Muscle of leg (tissue), 11 donors: ENCODE data around the gene CTNND2. TPM values are rescaled to one million over a fixed set of nuclear protein-coding genes. Genes with fewer than 3 reads are reported as not detected.

Experiments used
- DNase-seq: peaks from one replicate; pipeline ENCODE4 v3.0.0; 2013
- H3K27ac ChIP-seq: one replicate; pipeline ENCODE4 v1.5.1; 2013; ENCODE audit warnings: mild to moderate bottlenecking, low read length, control low read depth
- H3K27me3 ChIP-seq: one replicate; pipeline ENCODE4 v1.6.1; 2013; ENCODE audit warnings: low read length; ENCODE audit not compliant: control insufficient read depth, insufficient read depth
- H3K36me3 ChIP-seq: one replicate; pipeline ENCODE4 v1.6.1; 2013; ENCODE audit warnings: low read length; ENCODE audit not compliant: control insufficient read depth, insufficient read depth
- H3K4me1 ChIP-seq: one replicate; pipeline ENCODE4 v1.6.1; 2013; ENCODE audit warnings: low read length; ENCODE audit not compliant: control insufficient read depth, insufficient read depth
- H3K4me3 ChIP-seq: one replicate; pipeline ENCODE4 v1.5.1; 2013; ENCODE audit warnings: low read length, control low read depth
- H3K9me3 ChIP-seq: replicated peaks from 2 replicates; pipeline ENCODE4 v1.6.1; 2013; ENCODE audit warnings: low read depth, low read length; ENCODE audit not compliant: control insufficient read depth
- WGBS: methylation state at CpG from one replicate; pipeline ENCODE4 v1.1.5; 2013; ENCODE audit warnings: missing lambda C conversion rate; ENCODE audit not compliant: insufficient coverage; 5-methylcytosine and 5-hydroxymethylcytosine counted together
- polyA plus RNA-seq, 8 donors: library from polyadenylated mRNA; unstranded; fragments of 120-200 nt; gene quantifications; one replicate each; pipeline versions ENCODE4 v1.2.1 to v1.2.3, GENCODE V29; 2013; ENCODE audit warnings: inconsistent platforms in 1 of 8, low replicate concordance in 1 of 8; ENCODE audit not compliant: insufficient read length in 8 of 8, insufficient read depth in 1 of 8
- total RNA-seq: library from RNA; stranded (reverse); fragments of 120-200 nt; gene quantifications from one replicate; pipeline ENCODE4 v1.2.4, GENCODE V29; 2013

The CTNND2 gene
- total and polyA plus RNA-seq, 9 donors: 0.48 to 1.0 (median 0.71) TPM

DNA sequence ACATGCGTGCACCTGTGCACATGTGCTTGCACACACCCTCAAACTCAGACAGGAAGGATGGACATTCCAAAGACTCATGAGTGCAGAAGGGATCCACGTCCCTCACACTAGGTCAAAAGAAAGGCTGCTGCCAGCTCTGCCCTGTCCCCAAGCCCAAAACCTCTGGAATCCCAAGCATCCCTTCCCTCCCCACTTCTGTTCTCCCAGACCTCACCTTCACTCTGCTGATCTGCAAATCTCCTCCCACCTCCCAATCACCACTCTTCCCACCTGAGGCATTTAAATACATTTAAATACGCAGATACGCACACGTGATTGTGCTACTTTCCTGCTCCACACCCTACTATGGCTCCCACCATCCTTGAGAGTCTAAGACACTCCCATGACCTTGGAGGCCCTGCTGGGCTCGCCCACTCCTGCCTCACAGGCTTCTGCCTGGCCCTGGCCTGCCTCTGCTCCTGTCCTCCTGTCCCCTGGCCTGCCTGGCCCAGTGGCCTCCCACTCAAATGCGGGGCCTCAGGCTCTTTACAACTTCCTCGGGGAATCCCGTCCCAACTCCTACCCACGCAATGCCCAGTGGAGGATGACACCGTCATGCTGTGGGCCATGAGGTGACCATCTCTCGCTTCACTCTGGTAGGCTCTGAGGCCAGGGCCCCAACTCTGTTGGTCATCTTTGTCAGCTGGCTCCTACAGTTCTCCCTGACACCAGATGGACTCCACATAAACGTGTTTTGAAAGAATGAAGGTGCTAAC, 664.8 kb downstream of the CTNND2 start:
- Histone ChIP-seq H3K4me1 (no peaks in the 10 kb centered on the region), H3K27me3 (no peaks in the 10 kb centered on the region), H3K4me3 (no peak overlapping the region), H3K9me3 (no peaks in the 10 kb centered on the region), H3K36me3 (no peaks in the 10 kb centered on the region), H3K27ac (no peak overlapping the region)
- no peak for DNase-seq
- 85% methylated on average over 12 of the region's 13 CpGs for WGBS

DNA sequence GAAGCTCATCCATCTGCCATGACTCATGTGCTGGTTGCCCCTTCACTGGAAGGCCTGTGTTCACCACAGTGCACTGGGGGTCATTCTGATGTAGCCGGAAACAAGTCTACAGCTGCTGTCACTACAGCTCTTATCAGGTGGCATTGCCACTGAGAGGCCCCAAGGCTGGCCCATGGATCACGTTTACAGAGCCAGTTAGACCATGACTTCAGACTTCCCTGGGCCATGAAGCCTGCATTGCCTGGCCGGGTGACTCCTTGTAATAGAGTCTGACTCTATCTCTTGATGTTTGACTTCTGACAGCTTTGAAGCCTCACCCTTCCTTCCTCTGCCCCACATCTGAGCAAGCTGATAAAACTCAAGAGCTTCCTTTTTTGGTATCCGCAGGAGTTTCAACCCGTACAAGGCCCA, 669.7 kb downstream of the CTNND2 start:
- DNase-seq: peak; percentile 29
- H3K27ac ChIP-seq: no peak overlapping the region
- H3K36me3 ChIP-seq: no peaks in the 10 kb centered on the region
- no peak overlapping the region for H3K4me3 ChIP-seq
- no peaks in the 10 kb centered on the region for H3K4me1 ChIP-seq
- 73% methylated on average over 5 of the region's 5 CpGs for WGBS
- no peaks in the 10 kb centered on the region for H3K27me3 ChIP-seq
- H3K9me3 ChIP-seq: no peaks in the 10 kb centered on the region

DNA sequence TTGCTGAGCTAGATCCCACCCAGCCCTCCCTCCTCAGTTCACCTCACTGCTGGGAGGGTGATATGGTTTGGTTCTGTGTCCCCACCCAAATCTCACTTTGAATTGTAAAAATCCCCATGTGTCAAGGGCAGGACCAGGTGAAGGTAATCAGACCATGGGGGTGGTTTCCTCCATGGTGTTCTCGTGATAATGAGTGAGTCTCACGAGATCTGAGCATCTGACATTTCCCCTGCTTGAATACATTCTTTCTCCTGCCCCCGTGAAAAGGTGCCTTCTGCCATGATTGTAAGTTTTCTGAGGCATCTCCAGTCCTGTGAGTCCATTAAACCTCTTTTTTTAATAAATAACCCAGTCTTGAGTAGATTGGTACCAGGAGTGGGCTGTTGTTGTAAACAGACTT, 673.4 kb downstream of the CTNND2 start:
- WGBS: 100% methylated on average over 1 of the region's 3 CpGs

DNA sequence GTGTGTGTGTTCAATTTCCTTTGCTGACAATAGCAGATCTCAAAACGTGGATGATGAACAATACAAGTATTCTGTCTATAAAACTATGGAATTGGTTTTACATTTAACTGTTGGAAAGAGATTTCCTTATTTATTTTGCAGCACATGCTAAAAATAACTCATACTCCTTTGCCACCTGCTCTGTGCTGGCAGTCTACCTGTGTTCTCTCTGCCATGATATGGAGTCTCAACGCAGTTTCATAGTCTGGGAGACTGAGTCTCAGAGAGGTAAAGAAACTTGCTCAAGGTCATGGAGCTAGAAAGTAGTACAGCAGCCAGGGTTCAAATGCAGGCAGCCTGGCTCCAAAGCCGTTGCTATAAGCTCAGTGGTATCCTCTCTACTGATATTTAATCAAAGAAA, 677.2 kb downstream of the CTNND2 start:
- H3K4me3 ChIP-seq: no peak overlapping the region
- no peak overlapping the region for H3K27ac ChIP-seq
- WGBS: 67% methylated on average over 1 of the region's 3 CpGs
- DNase-seq: no peak
- H3K9me3 ChIP-seq: no peaks in the 10 kb centered on the region
- H3K27me3 ChIP-seq: no peaks in the 10 kb centered on the region
- H3K4me1 ChIP-seq: no peaks in the 10 kb centered on the region
- H3K36me3 ChIP-seq: no peaks in the 10 kb centered on the region

More for the DNA sequence above, 673.4 kb downstream of the CTNND2 start:
- Histone ChIP-seq H3K4me1 (no peaks in the 10 kb centered on the region), H3K27me3 (no peaks in the 10 kb centered on the region), H3K9me3 (no peaks in the 10 kb centered on the region), H3K4me3 (no peak overlapping the region), H3K27ac (no peak overlapping the region), H3K36me3 (no peaks in the 10 kb centered on the region)
- DNase-seq: no peak

DNA sequence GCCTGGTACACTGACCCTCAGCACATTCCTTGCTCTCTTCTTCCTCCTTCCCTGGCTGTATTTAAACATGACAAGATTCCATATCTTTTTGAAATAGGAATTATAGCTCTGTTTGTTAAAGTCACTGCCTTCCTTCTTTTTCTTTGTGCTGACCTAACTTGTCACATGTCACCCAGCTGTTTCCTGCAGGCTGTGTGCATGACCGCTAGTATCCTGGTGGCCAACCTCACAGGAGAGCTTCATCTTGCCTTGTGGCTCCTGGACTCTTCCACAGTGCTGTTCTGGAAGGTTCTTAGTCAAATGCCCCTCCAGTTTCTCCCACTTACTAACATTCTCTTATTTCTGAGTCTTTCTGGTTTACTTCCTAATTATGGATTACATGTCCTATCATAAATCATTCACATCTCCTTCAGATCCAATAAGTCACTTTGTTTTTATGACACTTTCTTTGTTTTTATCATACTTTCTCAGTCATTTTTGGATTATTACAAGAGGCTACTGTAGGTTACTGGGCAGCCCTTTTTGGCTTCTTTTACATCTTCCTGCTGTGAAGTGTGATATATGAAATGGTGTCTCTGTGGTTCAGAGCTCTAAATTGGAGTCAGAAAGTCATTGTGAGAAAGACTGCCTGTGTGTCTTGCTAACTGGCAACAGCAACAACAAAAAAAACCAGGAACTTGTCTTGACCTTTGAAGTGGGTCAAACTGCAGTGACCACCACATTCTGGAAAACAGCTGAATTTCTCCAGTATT, 679.6 kb downstream of the CTNND2 start:
- peak; percentile 55 for DNase-seq
- H3K27me3 ChIP-seq: no peaks in the 10 kb centered on the region
- no peaks in the 10 kb centered on the region for H3K36me3 ChIP-seq
- H3K27ac ChIP-seq: no peak overlapping the region
- 73% methylated on average over 1 of the region's 1 CpG for whole genome bisulfite sequencing
- no peaks in the 10 kb centered on the region for H3K9me3 ChIP-seq
- no peaks in the 10 kb centered on the region for H3K4me1 ChIP-seq
- H3K4me3 ChIP-seq: no peak overlapping the region

DNA sequence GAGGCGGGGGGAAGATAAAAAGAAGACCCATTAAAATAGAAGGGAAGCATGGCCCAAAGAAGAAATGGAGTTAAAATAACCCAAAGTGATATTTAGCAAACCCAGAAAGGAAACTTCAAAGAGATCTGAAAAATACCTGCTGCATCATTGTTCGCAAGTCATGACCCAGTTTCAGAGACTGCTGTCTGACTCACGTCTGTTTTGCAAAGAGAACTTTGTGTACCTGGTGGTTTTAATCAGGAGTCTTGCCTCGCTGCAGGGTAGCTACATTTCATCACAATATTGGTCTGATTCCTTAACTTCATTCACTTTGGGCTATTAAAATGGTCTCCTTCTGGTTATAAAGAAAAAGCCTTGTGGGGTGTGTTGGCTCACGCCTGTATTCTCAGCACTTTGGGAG, 682.1 kb downstream of the CTNND2 start:
- Histone ChIP-seq H3K4me1 (no peaks in the 10 kb centered on the region), H3K27me3 (no peaks in the 10 kb centered on the region), H3K4me3 (no peak overlapping the region), H3K9me3 (no peaks in the 10 kb centered on the region), H3K36me3 (no peaks in the 10 kb centered on the region), H3K27ac (no peak overlapping the region)
- no peak for DNase-seq
- WGBS: 60% methylated on average over 1 of the region's 5 CpGs

DNA sequence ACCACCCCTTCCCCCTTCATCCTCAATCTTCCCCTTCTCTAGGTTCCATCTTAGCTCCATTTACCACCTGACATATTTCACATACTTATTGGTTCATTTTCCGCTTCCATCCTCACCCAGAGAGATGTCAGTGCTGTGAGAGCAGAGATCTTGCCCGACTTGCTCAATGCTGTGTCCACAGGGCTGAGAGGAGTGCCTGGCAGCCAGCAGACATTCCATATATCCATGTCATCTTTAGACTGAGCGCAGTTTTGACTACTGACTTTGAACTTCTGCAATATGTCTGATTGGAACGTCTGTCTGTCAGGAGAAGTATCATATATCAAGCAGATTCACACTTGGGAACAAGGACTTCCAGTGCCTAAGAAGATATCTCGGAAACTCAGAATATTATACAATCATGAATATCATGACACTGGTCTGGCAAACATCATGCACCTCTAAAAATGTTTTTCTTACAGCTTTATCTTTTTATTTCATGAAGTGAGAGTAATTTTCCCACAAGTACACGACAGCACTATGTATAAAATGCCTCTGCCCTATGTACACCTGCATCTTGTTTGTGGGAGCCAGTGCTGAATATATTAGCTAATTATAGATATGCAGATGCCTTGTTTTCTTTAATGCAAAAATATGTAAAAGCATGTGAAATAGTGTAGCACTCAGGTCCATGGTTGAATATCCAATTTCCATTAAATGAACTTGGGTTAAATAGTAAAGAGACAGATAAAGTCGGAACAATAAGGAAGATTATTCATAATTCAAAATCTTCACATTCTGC, 689.2 kb downstream of the CTNND2 start:
- 67% methylated on average over 1 of the region's 7 CpGs for WGBS

DNA sequence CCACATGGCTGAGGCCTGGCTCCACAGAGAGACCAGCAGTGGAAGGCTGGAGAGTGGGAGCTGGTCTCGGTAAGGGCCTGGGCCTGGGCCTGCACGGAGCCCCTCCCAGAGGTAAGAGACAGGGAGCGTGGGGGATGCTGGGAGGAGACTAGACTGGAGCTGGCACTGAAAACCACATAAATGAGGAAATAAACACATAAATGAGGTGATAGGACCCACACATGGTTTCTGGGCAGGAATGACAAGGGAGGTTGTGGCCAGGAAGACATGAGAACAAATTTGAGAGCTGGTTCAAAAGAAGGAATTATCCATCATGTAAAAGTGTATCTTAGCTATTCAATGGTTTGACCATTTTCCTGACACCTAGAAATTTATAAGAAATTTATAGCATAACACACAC, 691.5 kb downstream of the CTNND2 start:
- Histone ChIP-seq H3K36me3 (no peaks in the 10 kb centered on the region), H3K9me3 (peaks cover 4% of the 10 kb centered on the region), H3K4me3 (no peak overlapping the region), H3K27me3 (no peaks in the 10 kb centered on the region), H3K27ac (no peak overlapping the region), H3K4me1 (no peaks in the 10 kb centered on the region)
- DNase-seq: no peak
- WGBS: 92% methylated on average over 2 of the region's 3 CpGs

More for the DNA sequence above, 689.2 kb downstream of the CTNND2 start:
- Histone ChIP-seq H3K27ac (no peak overlapping the region), H3K4me3 (no peak overlapping the region), H3K9me3 (peaks cover 4% of the 10 kb centered on the region), H3K27me3 (no peaks in the 10 kb centered on the region), H3K36me3 (no peaks in the 10 kb centered on the region), H3K4me1 (no peaks in the 10 kb centered on the region)
- DNase-seq: no peak

DNA sequence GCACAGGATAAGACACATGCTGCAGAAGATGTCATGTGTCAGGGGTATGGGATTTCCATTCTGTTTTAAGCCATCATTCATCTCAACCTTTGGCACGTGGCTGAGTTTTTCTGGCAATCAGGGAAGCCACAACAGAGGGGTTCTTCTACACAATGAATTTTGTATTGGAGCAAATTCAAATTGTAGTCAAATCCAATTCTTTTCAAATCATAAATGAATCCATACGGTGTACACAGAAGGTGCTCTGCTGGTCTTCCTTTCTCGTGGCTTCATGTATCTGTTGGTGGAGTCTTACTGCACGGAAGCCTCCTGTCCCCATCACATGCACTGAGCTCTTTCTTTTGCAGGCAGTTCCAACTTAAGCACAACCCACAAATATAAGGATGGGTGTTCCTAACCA, 706.5 kb downstream of the CTNND2 start:
- Histone ChIP-seq H3K27me3 (no peaks in the 10 kb centered on the region), H3K9me3 (no peaks in the 10 kb centered on the region), H3K4me3 (no peak overlapping the region), H3K27ac (no peak overlapping the region), H3K4me1 (no peaks in the 10 kb centered on the region), H3K36me3 (no peaks in the 10 kb centered on the region)
- no peak for DNase-seq
- WGBS: no CpG with 5 or more reads among the region's 4 CpGs

DNA sequence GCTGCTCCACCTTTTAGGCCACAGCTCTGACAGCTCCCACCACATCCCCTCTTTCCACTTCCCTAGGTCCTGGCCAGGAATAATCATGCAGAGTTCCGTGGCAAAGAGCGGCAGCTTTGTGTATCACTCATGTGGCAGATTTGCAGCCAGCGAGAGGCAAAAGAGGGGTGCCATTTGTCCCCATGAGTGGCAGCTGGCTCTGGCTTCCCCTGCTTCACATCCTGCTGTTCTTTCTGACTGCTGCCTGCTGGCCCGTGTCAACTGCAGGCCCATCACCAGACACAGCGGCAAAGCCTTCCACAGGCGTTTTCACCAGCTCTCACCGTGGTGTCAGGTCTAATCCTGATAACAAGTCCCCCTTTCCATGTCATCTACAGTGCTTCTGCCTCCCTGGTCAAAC, 712.6 kb downstream of the CTNND2 start:
- WGBS: 66% methylated on average over 7 of the region's 7 CpGs
- no peak for DNase-seq
- H3K27me3 ChIP-seq: no peaks in the 10 kb centered on the region
- no peaks in the 10 kb centered on the region for H3K4me1 ChIP-seq
- no peak overlapping the region for H3K4me3 ChIP-seq
- H3K36me3 ChIP-seq: no peaks in the 10 kb centered on the region
- H3K27ac ChIP-seq: no peak overlapping the region
- H3K9me3 ChIP-seq: no peaks in the 10 kb centered on the region
